ENCODE data around the gene PPP1R13L.

DNA sequence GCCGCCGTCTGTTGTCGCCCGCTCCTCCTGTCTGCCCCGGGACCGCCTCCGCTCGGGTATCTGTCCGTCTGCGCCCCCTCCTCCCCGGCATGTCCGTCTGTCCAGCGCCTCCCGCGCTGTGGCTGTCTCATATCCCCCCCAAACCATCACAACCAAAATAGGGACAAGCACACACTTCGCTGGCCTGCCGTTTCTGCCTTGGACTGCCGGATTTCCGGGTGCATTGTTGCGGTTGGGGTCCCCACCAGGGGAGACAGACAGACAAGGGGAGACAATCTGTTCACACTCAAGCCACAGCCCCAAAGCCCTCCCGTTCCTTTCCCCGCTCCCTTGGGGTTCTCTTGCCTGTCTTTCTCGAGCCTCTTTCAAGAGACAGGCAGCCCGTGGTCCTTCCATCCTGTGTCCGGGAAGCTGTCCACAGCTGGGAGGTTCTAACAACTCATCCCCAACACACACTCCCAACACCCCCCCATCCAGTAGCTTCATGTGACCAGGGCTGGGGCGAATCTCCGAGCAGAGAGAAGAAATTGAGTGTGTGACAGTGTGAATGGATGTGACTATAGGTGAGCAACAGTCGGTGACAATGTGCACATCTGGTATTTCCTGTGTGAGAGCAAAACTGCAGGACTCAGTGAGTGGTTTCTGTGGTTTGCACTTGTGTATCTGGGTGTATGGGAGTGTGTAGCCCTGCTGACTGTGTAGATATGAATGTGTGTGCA, 46.4 kb upstream of the PPP1R13L start:
- TF ChIP-seq, protein P1, sequence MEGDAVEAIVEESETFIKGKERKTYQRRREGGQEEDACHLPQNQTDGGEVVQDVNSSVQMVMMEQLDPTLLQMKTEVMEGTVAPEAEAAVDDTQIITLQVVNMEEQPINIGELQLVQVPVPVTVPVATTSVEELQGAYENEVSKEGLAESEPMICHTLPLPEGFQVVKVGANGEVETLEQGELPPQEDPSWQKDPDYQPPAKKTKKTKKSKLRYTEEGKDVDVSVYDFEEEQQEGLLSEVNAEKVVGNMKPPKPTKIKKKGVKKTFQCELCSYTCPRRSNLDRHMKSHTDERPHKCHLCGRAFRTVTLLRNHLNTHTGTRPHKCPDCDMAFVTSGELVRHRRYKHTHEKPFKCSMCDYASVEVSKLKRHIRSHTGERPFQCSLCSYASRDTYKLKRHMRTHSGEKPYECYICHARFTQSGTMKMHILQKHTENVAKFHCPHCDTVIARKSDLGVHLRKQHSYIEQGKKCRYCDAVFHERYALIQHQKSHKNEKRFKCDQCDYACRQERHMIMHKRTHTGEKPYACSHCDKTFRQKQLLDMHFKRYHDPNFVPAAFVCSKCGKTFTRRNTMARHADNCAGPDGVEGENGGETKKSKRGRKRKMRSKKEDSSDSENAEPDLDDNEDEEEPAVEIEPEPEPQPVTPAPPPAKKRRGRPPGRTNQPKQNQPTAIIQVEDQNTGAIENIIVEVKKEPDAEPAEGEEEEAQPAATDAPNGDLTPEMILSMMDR (IDR thresholded peaks at IDR 0.05) = no peak
- TF ChIP-seq POLR2A (IDR thresholded peaks at IDR 0.05) = peak in 1 of 2 donors; percentile 27
